Tongue (tissue), 3 donors: ENCODE data around the gene SLC12A7. TPM values are rescaled to one million over a fixed set of nuclear protein-coding genes. Genes with fewer than 3 reads are reported as not detected.
"Not testable (repeated sequence)": the region's sequence is repeated elsewhere in the genome, so short reads cannot be mapped to it uniquely, and the experiment has no call there.

Experiments used
- DNase-seq: peaks from one replicate; pipeline ENCODE4 v3.0.0-alpha.2; 2015
- small RNA-seq: library from RNA; depleted of rRNA; stranded (forward); fragments of <200 nt; gene quantifications from one replicate; pipeline ENCODE3, GENCODE V24; 2014; ENCODE audit warnings: low replicate concordance
- total RNA-seq: library from RNA; depleted of rRNA; stranded (reverse); fragments of >200 nt; gene quantifications from one replicate; pipeline ENCODE4 v1.2.3, GENCODE V29; 2014

Gene SLC12A7
- total RNA-seq, 1 donor from 2014 or later = 25.2 TPM

DNA sequence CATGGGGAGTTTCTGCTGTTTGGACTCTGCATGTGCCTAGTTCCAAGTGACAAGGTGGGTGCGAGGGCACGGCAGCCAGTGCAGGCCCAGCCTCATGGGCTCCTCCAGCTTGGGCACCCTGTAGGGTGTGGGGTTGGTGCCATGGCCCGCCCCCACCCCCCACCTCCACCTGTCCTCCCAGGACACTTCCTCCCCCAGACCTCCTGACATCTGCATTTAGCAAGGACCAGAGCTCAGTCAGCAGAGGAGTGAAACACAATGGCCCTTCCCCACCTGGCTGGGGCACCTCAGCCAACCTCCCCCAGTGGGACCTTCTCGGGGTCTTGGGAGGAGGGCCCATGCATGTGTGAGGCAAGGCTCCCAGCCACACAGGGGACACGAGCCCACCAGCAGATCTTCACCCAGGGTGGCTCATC lies 105.2 kb downstream of the SLC12A7 start:
- DNase-seq = no peak

DNA sequence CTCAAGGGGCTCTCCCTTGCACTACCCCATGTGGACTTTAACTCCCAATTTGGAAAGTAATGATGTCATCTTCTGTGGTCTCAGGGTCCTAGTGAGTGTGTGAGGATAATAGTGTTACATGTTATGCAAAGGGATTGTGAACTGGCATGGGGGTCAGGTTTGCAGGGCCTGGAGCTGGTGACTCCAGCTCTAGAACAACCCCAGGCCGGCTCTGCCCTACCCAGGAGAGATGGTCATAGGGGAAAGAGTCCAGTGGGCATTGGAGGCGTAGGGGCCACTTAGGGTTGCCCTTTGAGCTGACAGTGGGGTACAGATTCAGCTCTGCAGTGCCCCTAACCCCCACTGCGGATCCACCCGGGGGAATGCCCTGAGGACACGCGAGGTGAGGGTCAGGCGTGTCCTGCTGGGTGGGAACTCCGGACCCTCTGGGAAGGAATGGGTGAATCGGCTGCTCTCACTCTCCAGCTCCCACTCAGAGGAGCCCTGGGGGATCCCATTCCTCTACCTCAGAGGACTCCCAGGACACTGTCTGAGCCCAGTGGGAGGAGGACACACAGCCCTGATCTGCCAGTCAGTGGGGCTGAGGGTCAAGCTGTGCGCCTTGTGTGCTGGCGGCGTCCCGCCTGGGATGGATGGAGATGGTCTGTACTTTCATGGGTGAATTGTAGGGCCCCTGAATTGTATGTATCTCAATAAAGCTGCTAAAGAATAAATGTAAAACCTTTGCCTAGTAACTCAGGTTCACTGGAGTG lies 105.8 kb downstream of the SLC12A7 start:
- no peak for DNase-seq

DNA sequence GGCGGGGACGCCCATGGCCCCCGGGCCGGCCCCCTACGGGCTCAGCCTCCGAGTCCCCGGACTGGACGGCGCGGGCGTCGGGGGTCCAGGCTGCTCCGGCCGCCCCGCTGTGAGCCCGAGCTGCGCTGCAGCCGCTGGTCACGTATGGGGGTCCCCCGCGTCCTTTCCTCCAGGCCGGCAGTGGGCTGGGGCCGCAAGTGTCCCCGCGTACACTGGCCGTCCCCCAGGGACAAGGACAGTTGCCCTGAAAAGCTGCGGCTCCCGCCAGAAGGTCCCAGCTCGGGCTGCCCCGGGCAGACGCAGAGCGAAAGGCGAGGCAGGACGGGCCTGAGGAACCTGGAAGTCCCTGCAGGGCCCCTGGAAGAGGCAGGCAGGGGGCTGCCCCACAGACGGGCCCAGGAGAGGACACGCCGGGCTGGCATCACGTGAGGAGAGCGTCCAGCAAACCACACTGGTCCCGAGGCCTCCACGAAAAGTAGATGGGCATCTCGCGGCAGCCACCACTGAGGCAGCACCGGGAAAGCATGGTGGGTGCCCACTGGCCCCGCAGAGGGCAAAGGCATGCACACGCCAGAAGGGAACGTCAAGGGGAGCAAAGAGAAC lies 106.5 kb downstream of the SLC12A7 start:
- no peak for DNase-seq

- DNase-seq = peak; percentile 74
Observed at GRCh38 chr5:1004461-1005248, 107.2 kb downstream of the SLC12A7 start.

GRCh38 chr5:1003296-1003937 lies 108.4 kb downstream of the SLC12A7 start:
- DNase-seq = peak; percentile 48

DNA sequence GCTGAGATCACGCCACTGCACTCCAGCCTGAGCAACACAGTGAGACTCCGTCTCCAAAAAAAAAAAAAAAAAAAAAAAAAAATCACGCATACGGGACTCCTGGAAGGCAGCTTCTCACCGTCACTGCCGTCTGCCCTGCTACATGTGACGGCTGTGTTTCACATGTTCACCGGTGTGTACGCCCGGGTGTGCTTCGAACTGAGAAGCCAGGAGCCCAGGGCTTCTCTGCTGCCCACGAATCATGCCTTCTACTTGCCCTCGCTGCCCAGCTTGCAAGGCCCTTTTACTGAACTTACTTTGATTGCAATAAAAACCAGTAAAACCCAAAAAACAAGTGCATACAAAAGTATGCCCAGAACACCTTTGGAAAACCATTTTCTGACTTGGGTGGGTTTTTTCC lies 109.0 kb downstream of the SLC12A7 start:
- DNase-seq = no peak

DNA sequence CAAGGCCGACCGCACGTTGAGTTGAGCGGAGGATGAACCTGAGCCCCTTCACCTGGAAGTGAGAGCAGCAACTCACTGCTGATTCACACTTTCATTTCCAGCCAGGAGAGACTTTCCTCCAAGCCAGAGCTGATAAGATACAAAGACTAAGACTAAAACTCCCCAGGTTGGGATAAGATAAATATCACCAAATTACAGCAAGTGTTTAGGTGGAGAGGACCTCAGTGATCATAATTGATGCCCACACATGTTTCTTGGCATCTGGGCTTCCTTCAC lies 109.7 kb downstream of the SLC12A7 start:
- DNase-seq = no peak

- no peak for DNase-seq
Observed at GRCh38 chr5:1001406-1002270, 110.2 kb downstream of the SLC12A7 start.

DNA sequence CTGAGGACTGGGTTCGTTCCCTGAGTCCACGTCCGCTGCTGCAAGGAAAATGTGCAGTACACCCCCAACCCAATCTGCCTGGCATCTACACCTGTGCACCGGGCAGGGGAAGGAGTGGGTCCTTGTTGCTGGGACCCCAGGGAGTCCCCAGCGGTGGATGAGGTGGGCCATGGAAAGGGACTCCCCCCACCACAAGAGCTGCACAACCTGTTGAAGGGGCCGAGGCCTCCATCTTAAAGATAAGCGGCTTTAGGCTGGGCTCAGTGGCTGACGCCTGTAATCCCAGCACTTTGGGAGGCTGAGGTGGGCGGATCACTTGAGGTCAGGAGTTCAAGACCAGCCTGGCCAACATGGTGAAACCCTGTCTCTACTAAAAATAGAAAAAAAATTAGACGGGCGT lies 111.0 kb downstream of the SLC12A7 start:
- not testable (repeated sequence) for DNase-seq

Small RNA genes within 50 kb of the gene (small RNA-seq; reads per million reads assigned to genes)
- gene MIR4635 = not detected

Other genes with a start within 250 kb of the SLC12A7 start
- gene BRD9, start 219.3 kb downstream of the SLC12A7 start, total RNA-seq = 35.3 TPM
- 5.8 TPM for gene TRIP13, start 219.2 kb downstream of the SLC12A7 start, total RNA-seq
- gene NKD2, start 103.3 kb downstream of the SLC12A7 start, total RNA-seq = 7.3 TPM
- gene SLC6A19, start 89.5 kb upstream of the SLC12A7 start, total RNA-seq = not detected
- gene SLC6A18, start 113.3 kb upstream of the SLC12A7 start, total RNA-seq = not detected
- gene TERT, start 183.0 kb upstream of the SLC12A7 start, total RNA-seq = 0.21 TPM
- 85.3 TPM for gene CLPTM1L, start 233.0 kb upstream of the SLC12A7 start, total RNA-seq